Liver (tissue), 9 donors: ENCODE measurements around the gene MAP6. TPM values are rescaled to one million over a fixed set of nuclear protein-coding genes. Genes with fewer than 3 reads are reported as not detected.

Source experiments
- DNase-seq: peaks from one replicate; pipeline ENCODE4 v3.0.0-alpha.2; 2017; ENCODE audit warnings: low spot score
- H3K27ac ChIP-seq, 2 donors: one replicate each; pipeline ENCODE4 v1.7.0; 2013; ENCODE audit warnings: inconsistent platforms in 2 of 2, low read length in 2 of 2, control low read depth in 1 of 2, low read depth in 1 of 2, mild to moderate bottlenecking in 1 of 2
- H3K27me3 ChIP-seq, 4 donors: one replicate each; pipeline versions ENCODE4 v1.6.1 to v1.7.0; 2013; ENCODE audit warnings: low read length in 3 of 4, inconsistent platforms in 1 of 4, mild to moderate bottlenecking in 1 of 4, moderate library complexity in 1 of 4; ENCODE audit not compliant: control insufficient read depth in 4 of 4, insufficient read depth in 4 of 4
- H3K36me3 ChIP-seq, 4 donors: one replicate each; pipeline versions ENCODE4 v1.6.1 to v1.7.0; 2013; ENCODE audit warnings: low read length in 3 of 4, mild to moderate bottlenecking in 3 of 4, low read depth in 1 of 4, moderate library complexity in 1 of 4; ENCODE audit not compliant: control insufficient read depth in 4 of 4, insufficient read depth in 3 of 4
- H3K4me1 ChIP-seq, 4 donors: one replicate each; pipeline versions ENCODE4 v1.6.1 to v1.7.0; 2013; ENCODE audit warnings: low read length in 3 of 4, mild to moderate bottlenecking in 3 of 4, moderate library complexity in 1 of 4; ENCODE audit not compliant: control insufficient read depth in 4 of 4, insufficient read depth in 4 of 4
- H3K4me3 ChIP-seq, 3 donors: one replicate each; pipeline versions ENCODE4 v1.6.1 to v1.7.0; 2013; ENCODE audit warnings: low read length in 3 of 3, control low read depth in 1 of 3, low read depth in 1 of 3, mild to moderate bottlenecking in 1 of 3
- H3K9ac ChIP-seq, 2 donors: one replicate each; pipeline ENCODE4 v1.7.0; 2013; ENCODE audit warnings: low read length in 2 of 2, mild to moderate bottlenecking in 2 of 2, moderate library complexity in 2 of 2, control low read depth in 1 of 2, low read depth in 1 of 2
- H3K9me3 ChIP-seq, 4 donors: one replicate each; pipeline versions ENCODE4 v1.6.1 to v1.7.0; 2013; ENCODE audit warnings: low read length in 3 of 4; ENCODE audit not compliant: control insufficient read depth in 4 of 4
- ATF3 ChIP-seq: IDR thresholded peaks from 2 replicates; pipeline ENCODE4 v1.6.1; 2016; ENCODE audit warnings: antibody characterized with exemption
- FOXA1 ChIP-seq: IDR thresholded peaks from 2 replicates; pipeline ENCODE4 v1.6.1; 2016; ENCODE audit warnings: antibody characterized with exemption
- FOXA2 ChIP-seq: IDR thresholded peaks from 2 replicates; pipeline ENCODE4 v1.6.1; 2016; ENCODE audit warnings: antibody characterized with exemption
- GABPA ChIP-seq, 2 donors: IDR thresholded peaks in 1 of 2; conservative IDR thresholded peaks in 1 of 2; 2 replicates each; pipeline ENCODE4 v1.6.1; 2016; ENCODE audit warnings: antibody characterized with exemption in 2 of 2, mild to moderate bottlenecking in 1 of 2, moderate library complexity in 1 of 2
- HNF4A ChIP-seq, 2 donors: conservative IDR thresholded peaks; 2 replicates each; pipeline ENCODE4 v1.6.1; 2016; ENCODE audit warnings: antibody characterized with exemption in 2 of 2, mild to moderate bottlenecking in 2 of 2
- JUND ChIP-seq, 2 donors: IDR thresholded peaks; 2 replicates each; pipeline ENCODE4 v1.6.1; 2016; ENCODE audit warnings: antibody characterized with exemption in 2 of 2
- MAX ChIP-seq: IDR thresholded peaks from 2 replicates; pipeline ENCODE4 v1.6.1; 2016; ENCODE audit warnings: antibody characterized with exemption
- NR2F2 ChIP-seq: IDR thresholded peaks from 2 replicates; pipeline ENCODE4 v1.6.1; 2016; ENCODE audit warnings: antibody characterized with exemption
- RAD21 ChIP-seq, 2 donors: IDR thresholded peaks; 2 replicates each; pipeline ENCODE4 v1.6.1; 2016; ENCODE audit warnings: antibody characterized with exemption in 2 of 2, mild to moderate bottlenecking in 2 of 2
- RXRA ChIP-seq, 2 donors: IDR thresholded peaks; 2 replicates each; pipeline ENCODE4 v1.6.1; 2017 to 2018; ENCODE audit warnings: antibody characterized with exemption in 2 of 2, mild to moderate bottlenecking in 1 of 2
- SP1 ChIP-seq: IDR thresholded peaks from 2 replicates; pipeline ENCODE4 v1.6.1; 2018; ENCODE audit warnings: antibody characterized with exemption, mild to moderate bottlenecking
- TAF1 ChIP-seq: conservative IDR thresholded peaks from 2 replicates; pipeline ENCODE4 v1.6.1; 2016; ENCODE audit warnings: antibody characterized with exemption, mild to moderate bottlenecking
- YY1 ChIP-seq: IDR thresholded peaks from 2 replicates; pipeline ENCODE4 v1.6.1; 2016; ENCODE audit warnings: antibody characterized with exemption, mild to moderate bottlenecking
- ZBTB33 ChIP-seq: IDR thresholded peaks from 2 replicates; pipeline ENCODE4 v1.6.1; 2016; ENCODE audit warnings: antibody characterized with exemption
- WGBS: extraction: QIAGEN DNeasy Blood & Tissue Kit; methylation state at CpG from one replicate; pipeline ENCODE4 v1.1.7; 2013; 5-methylcytosine and 5-hydroxymethylcytosine counted together
- polyA plus RNA-seq, 2 donors: library from polyadenylated mRNA; stranded (reverse) in 1 of 2; unstranded in 1 of 2; fragments of 200-250 nt in 1 of 2; fragments of >200 nt in 1 of 2; fragmentation: Nextera tagmentation in 1 of 2; extraction: Ambion mirVana in 1 of 2; gene quantifications; one replicate each; pipeline versions ENCODE4 v1.2.1 to v1.2.3, GENCODE V29; 2013 to 2015
- total RNA-seq, 2 donors: library from RNA; depleted of rRNA; stranded (reverse); fragments of >200 nt; gene quantifications; one replicate each; pipeline ENCODE4 v1.2.3, GENCODE V29; 2014
- TF ChIP-seq, protein P1 (sequence below): fragments of 150-350 bp; IDR thresholded peaks from 2 replicates; pipeline ENCODE4 v1.5.1; 2017; ENCODE audit warnings: improper control_type of control experiment, low read depth, low read length; ENCODE audit not compliant: missing input control
- donor health status: healthy.
- donor health status: healthy.
- donor health status: healthy.
- donor health status: healthy.
- donor health status: healthy.

The MAP6 gene
- total and polyA plus RNA-seq, 4 donors, result 0.22 to 0.36 (median 0.24) TPM

DNA sequence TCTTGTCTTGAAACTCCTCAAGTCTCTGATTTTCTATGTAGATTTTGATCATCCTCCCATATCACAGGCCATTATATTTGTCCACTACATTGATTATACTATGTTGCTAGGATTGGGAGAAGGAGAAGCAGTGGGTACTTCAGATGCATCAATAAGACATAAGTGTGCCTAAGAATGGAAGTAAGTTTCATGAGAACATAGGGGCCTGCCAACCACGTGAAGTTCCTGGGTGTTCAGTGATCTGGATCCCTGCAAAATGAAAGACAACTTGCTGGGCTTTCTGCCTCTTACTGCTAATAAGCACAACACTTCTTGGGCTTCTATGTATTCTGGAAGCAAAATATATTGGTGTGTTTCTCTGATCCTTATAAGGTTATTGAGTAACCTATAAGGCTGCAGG, 89.0 kb downstream of the MAP6 start (continued):
- TF ChIP-seq MAX, result no peak

- Histone ChIP-seq H3K9ac (no peak overlapping the region), H3K4me3 (no peak overlapping the region), H3K4me1 (peaks cover 0 to 7% (median 3%) of the 10 kb centered on the region in 4 donors), H3K27me3 (no peaks in the 10 kb centered on the region), H3K36me3 (no peaks in the 10 kb centered on the region), H3K9me3 (no peaks in the 10 kb centered on the region), H3K27ac (no peak overlapping the region)
- TF ChIP-seq ATF3 (no peak), MAX (no peak), HNF4A (conservative IDR thresholded peaks at IDR 0.05) (no peak), SP1 (no peak), GABPA (IDR thresholded peaks at IDR 0.05 in 1 of 2, conservative IDR thresholded peaks at IDR 0.05 in 1 of 2) (no peak)
- WGBS, result 20% methylated on average over 1 of the region's 1 CpG
- DNase-seq, result no peak
Observed at GRCh38 chr11:75578977-75579376, 89.9 kb downstream of the MAP6 start.

- Histone ChIP-seq H3K9ac (no peak overlapping the region), H3K9me3 (no peaks in the 10 kb centered on the region), H3K27ac (no peak overlapping the region), H3K36me3 (peaks cover 2 to 15% (median 5%) of the 10 kb centered on the region in 4 donors), H3K27me3 (no peaks in the 10 kb centered on the region), H3K4me3 (no peak overlapping the region), H3K4me1 (no peaks in the 10 kb centered on the region)
- DNase-seq, result peak; percentile 82
- peak in 1 of 2 donors; percentile 55 for TF ChIP-seq RAD21 (IDR thresholded peaks at IDR 0.05)
- TF ChIP-seq, protein P1, sequence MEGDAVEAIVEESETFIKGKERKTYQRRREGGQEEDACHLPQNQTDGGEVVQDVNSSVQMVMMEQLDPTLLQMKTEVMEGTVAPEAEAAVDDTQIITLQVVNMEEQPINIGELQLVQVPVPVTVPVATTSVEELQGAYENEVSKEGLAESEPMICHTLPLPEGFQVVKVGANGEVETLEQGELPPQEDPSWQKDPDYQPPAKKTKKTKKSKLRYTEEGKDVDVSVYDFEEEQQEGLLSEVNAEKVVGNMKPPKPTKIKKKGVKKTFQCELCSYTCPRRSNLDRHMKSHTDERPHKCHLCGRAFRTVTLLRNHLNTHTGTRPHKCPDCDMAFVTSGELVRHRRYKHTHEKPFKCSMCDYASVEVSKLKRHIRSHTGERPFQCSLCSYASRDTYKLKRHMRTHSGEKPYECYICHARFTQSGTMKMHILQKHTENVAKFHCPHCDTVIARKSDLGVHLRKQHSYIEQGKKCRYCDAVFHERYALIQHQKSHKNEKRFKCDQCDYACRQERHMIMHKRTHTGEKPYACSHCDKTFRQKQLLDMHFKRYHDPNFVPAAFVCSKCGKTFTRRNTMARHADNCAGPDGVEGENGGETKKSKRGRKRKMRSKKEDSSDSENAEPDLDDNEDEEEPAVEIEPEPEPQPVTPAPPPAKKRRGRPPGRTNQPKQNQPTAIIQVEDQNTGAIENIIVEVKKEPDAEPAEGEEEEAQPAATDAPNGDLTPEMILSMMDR, result peak; percentile 38
- TF ChIP-seq ZBTB33, result no peak
- 9% methylated on average over 10 of the region's 10 CpGs for WGBS
Observed at GRCh38 chr11:75577207-75577606, 91.6 kb downstream of the MAP6 start.

DNA sequence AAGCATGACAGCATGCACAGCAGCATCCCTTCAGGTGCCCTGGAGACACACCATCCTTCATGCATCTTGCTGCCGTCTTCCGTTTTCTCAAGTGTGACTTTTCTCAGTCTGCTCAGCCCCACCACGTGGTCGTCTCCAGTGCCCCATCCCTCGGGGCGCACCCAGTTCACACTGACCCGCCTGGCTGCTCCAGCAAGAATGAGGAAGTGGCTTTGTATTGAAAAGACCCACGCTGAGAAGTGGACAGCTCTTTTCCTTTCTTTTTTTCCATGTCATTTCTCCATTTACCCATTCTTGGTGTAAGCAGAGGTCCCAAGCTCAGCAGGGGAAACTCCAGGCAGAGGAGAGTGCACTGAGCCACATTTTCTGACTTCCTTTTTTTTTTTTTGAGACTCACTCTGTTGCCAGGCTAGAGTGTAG, 92.3 kb downstream of the MAP6 start:
- no peak overlapping the region for H3K9ac ChIP-seq
- H3K9me3 ChIP-seq, result no peaks in the 10 kb centered on the region
- H3K4me1 ChIP-seq, result no peaks in the 10 kb centered on the region
- DNase-seq, result no peak
- peaks cover 7 to 22% (median 8%) of the 10 kb centered on the region in 4 donors for H3K36me3 ChIP-seq
- no peak overlapping the region for H3K27ac ChIP-seq
- no peak overlapping the region for H3K4me3 ChIP-seq
- no peaks in the 10 kb centered on the region for H3K27me3 ChIP-seq
- WGBS, result 42% methylated on average over 8 of the region's 8 CpGs
- TF ChIP-seq RXRA (IDR thresholded peaks at IDR 0.05) (no peak), MAX (no peak), FOXA2 (no peak), GABPA (IDR thresholded peaks at IDR 0.05 in 1 of 2, conservative IDR thresholded peaks at IDR 0.05 in 1 of 2) (no peak), SP1 (no peak), NR2F2 (no peak), HNF4A (conservative IDR thresholded peaks at IDR 0.05) (no peak), JUND (IDR thresholded peaks at IDR 0.05) (no peak), TAF1 (no peak), YY1 (no peak), ATF3 (no peak), FOXA1 (no peak), ZBTB33 (no peak), RAD21 (IDR thresholded peaks at IDR 0.05) (no peak)
- TF ChIP-seq, protein P1, result no peak
